H1 (cell line): ENCODE measurements around the gene MYOT. TPM values are rescaled to one million over a fixed set of nuclear protein-coding genes. Genes with fewer than 3 reads are reported as not detected.

ENCODE experiments used
- CTCF ChIA-PET: fragments of 300-600 bp; sonication (Branson Sonifier 250); formaldehyde crosslinking; loops from one replicate; lab custom pipeline; 2021; ENCODE audit not compliant: partially characterized antibody; lab: Charles Lee
- POLR2A ChIA-PET: fragments of 300-600 bp; sonication (Branson Sonifier 250); formaldehyde crosslinking; loops from one replicate; lab custom pipeline; 2021; ENCODE audit warnings: inconsistent platforms; ENCODE audit not compliant: partially characterized antibody; lab: Charles Lee
- DNase-seq, 2 experiments: peaks; one replicate each; pipeline versions ENCODE4 v3.0.0 to v3.0.0-alpha.2; 2010 to 2022; ENCODE audit warnings: low spot score in 2 of 2, low read depth in 1 of 2, mixed read lengths in 1 of 2
- FAIRE-seq: peaks from 2 replicates; lab custom pipeline; 2011; peaks lifted over from hg19 to GRCh38; lab: Jason Lieb, UNC
- H2AFZ ChIP-seq: 2 replicates; pipeline ENCODE4 v1.8.1; 2012; ENCODE audit warnings: low read length, inconsistent platforms
- H2AK5ac ChIP-seq: 2 replicates; pipeline ENCODE4 v1.6.1; 2013; ENCODE audit warnings: low read depth, low read length
- H2BK120ac ChIP-seq: replicated peaks from 2 replicates; pipeline ENCODE3; 2013; ENCODE audit warnings: low read depth, low read length, inconsistent platforms
- H2BK12ac ChIP-seq: 2 replicates; pipeline ENCODE4 v1.6.1; 2013; ENCODE audit warnings: low read depth, low read length
- H2BK15ac ChIP-seq: 2 replicates; pipeline ENCODE4 v1.6.1; 2013; ENCODE audit warnings: low read length
- H2BK20ac ChIP-seq: 2 replicates; pipeline ENCODE4 v1.6.1; 2013; ENCODE audit warnings: low read length
- H2BK5ac ChIP-seq: 2 replicates; pipeline ENCODE4 v1.6.1; 2013; ENCODE audit warnings: low read depth, low read length
- H3K14ac ChIP-seq: 2 replicates; pipeline ENCODE4 v1.6.1; 2013; ENCODE audit warnings: inconsistent platforms; ENCODE audit not compliant: insufficient read length
- H3K18ac ChIP-seq: 2 replicates; pipeline ENCODE4 v1.6.1; 2013; ENCODE audit warnings: low read length; ENCODE audit errors: extremely low read depth
- H3K23ac ChIP-seq: 2 replicates; pipeline ENCODE4 v1.6.1; 2013; ENCODE audit warnings: inconsistent platforms; ENCODE audit not compliant: insufficient read length
- H3K23me2 ChIP-seq: 2 replicates; pipeline ENCODE4 v1.6.1; 2013; ENCODE audit warnings: low read depth, low read length
- H3K27ac ChIP-seq: 2 replicates; pipeline ENCODE4 v1.6.1; 2011; ENCODE audit warnings: low read depth, low read length, inconsistent platforms
- H3K27me3 ChIP-seq, 4 experiments: replicated peaks in 1 of 4; 1 replicate in 1 of 4; 2 replicates in 3 of 4; pipeline versions ENCODE4 v1.6.1 to v1.8.1; 2011 to 2013; ENCODE audit warnings: low read length in 3 of 4, mild to moderate bottlenecking in 3 of 4, inconsistent platforms in 2 of 4, mixed read lengths in 2 of 4, moderate library complexity in 1 of 4; ENCODE audit not compliant: control insufficient read depth in 3 of 4, insufficient read depth in 3 of 4; ENCODE audit errors: extremely low read depth in 1 of 4
- H3K36me3 ChIP-seq, 4 experiments: 2 replicates each; pipeline versions ENCODE4 v1.6.1 to v1.8.1; 2011 to 2013; ENCODE audit warnings: mild to moderate bottlenecking in 4 of 4, low read length in 3 of 4, moderate library complexity in 2 of 4, control low read depth in 1 of 4, inconsistent platforms in 1 of 4; ENCODE audit not compliant: insufficient read depth in 4 of 4, control insufficient read depth in 2 of 4
- H3K4ac ChIP-seq: replicated peaks from 2 replicates; pipeline ENCODE3; 2013; ENCODE audit warnings: low read length, low read depth, mixed read lengths, inconsistent platforms; ENCODE audit not compliant: insufficient read length
- H3K4me1 ChIP-seq, 4 experiments: replicated peaks in 1 of 4; 1 replicate in 1 of 4; 2 replicates in 3 of 4; pipeline versions ENCODE4 v1.6.1 to v1.8.1; 2011 to 2013; ENCODE audit warnings: low read length in 3 of 4, inconsistent platforms in 2 of 4, mixed read lengths in 1 of 4; ENCODE audit not compliant: insufficient read depth in 4 of 4, control insufficient read depth in 3 of 4
- H3K4me2 ChIP-seq, 2 experiments: 2 replicates each; pipeline versions ENCODE4 v1.6.1 to v1.8.1; 2011 to 2013; ENCODE audit warnings: low read depth in 2 of 2, low read length in 2 of 2, control low read depth in 1 of 2, inconsistent platforms in 1 of 2, mild to moderate bottlenecking in 1 of 2; ENCODE audit not compliant: insufficient read depth in 1 of 2
- H3K4me3 ChIP-seq, 4 experiments: fragments of 200-600, 300-600 bp in 1 of 4; sonication (generic), shearing (Covaris generic), sonication (Bioruptor Twin) in 1 of 4; 2 replicates each; pipeline versions ENCODE4 v1.5.1 to v1.8.1; 2011 to 2016; ENCODE audit warnings: low read length in 4 of 4, low read depth in 3 of 4, control low read depth in 2 of 4, inconsistent platforms in 2 of 4, mild to moderate bottlenecking in 2 of 4, mixed read lengths in 1 of 4, moderate library complexity in 1 of 4; ENCODE audit not compliant: insufficient read depth in 2 of 4; ENCODE audit errors: extremely low read depth in 1 of 4
- H3K56ac ChIP-seq: replicated peaks from 2 replicates; pipeline ENCODE3; 2013; ENCODE audit warnings: low read depth, mild to moderate bottlenecking, mixed read lengths, low read length, inconsistent platforms; ENCODE audit not compliant: insufficient read length
- H3K79me1 ChIP-seq: 2 replicates; pipeline ENCODE4 v1.6.1; 2013; ENCODE audit warnings: low read depth, low read length, control low read depth
- H3K79me2 ChIP-seq, 2 experiments: 2 replicates each; pipeline versions ENCODE4 v1.6.1 to v1.8.1; 2012 to 2013; ENCODE audit warnings: low read length in 2 of 2, mild to moderate bottlenecking in 2 of 2, inconsistent platforms in 1 of 2; ENCODE audit not compliant: insufficient read depth in 2 of 2, control insufficient read depth in 1 of 2
- H3K9ac ChIP-seq, 4 experiments: replicated peaks in 1 of 4; 1 replicate in 1 of 4; 2 replicates in 3 of 4; pipeline versions ENCODE4 v1.6.1 to v1.8.1; 2011 to 2013; ENCODE audit warnings: low read depth in 3 of 4, low read length in 3 of 4, control low read depth in 2 of 4, mild to moderate bottlenecking in 2 of 4, moderate library complexity in 2 of 4, inconsistent platforms in 1 of 4; ENCODE audit errors: extremely low read depth in 1 of 4
- H3K9me3 ChIP-seq, 2 experiments: 2 replicates each; pipeline versions ENCODE4 v1.6.1 to v1.8.1; 2012 to 2013; ENCODE audit warnings: mild to moderate bottlenecking in 2 of 2, moderate library complexity in 2 of 2, control low read depth in 1 of 2, inconsistent platforms in 1 of 2, low read depth in 1 of 2, low read length in 1 of 2, mixed read lengths in 1 of 2; ENCODE audit not compliant: insufficient read depth in 2 of 2
- H4K20me1 ChIP-seq, 2 experiments: replicated peaks in 1 of 2; 2 replicates each; pipeline versions ENCODE3 to v1.8.1; 2011 to 2013; ENCODE audit warnings: inconsistent platforms in 2 of 2, low read length in 2 of 2, mild to moderate bottlenecking in 1 of 2; ENCODE audit not compliant: insufficient read depth in 2 of 2, control insufficient read depth in 1 of 2
- H4K5ac ChIP-seq: 2 replicates; pipeline ENCODE4 v1.6.1; 2013; ENCODE audit warnings: low read length, low read depth, mixed read lengths, inconsistent platforms; ENCODE audit not compliant: insufficient read length
- H4K8ac ChIP-seq: 2 replicates; pipeline ENCODE4 v1.8.0; 2013; ENCODE audit warnings: mild to moderate bottlenecking, moderate library complexity, low read length, inconsistent platforms; ENCODE audit not compliant: insufficient read depth; ENCODE audit errors: extremely low read depth
- H4K91ac ChIP-seq: replicated peaks from 2 replicates; pipeline ENCODE3; 2013; ENCODE audit warnings: low read length, mixed read lengths, inconsistent platforms; ENCODE audit not compliant: insufficient read length
- BRCA1 ChIP-seq: IDR thresholded peaks from 2 replicates; pipeline ENCODE4 v1.6.1; 2012; ENCODE audit warnings: low read depth, low read length, improper control_type of control experiment
- EGR1 ChIP-seq: IDR thresholded peaks from 2 replicates; pipeline ENCODE4 v1.6.1; 2011; ENCODE audit warnings: low read depth, low read length, borderline replicate concordance
- EP300 ChIP-seq, 2 experiments: IDR thresholded peaks; 1 replicate in 1 of 2; 2 replicates in 1 of 2; pipeline ENCODE4 v1.6.1; 2011 to 2012; ENCODE audit warnings: low read depth in 2 of 2, low read length in 2 of 2, mild to moderate bottlenecking in 2 of 2, borderline replicate concordance in 1 of 2, inconsistent platforms in 1 of 2, moderate library complexity in 1 of 2
- NANOG ChIP-seq: IDR thresholded peaks from 2 replicates; pipeline ENCODE4 v1.6.1; 2011; ENCODE audit warnings: low read length, low read depth, mild to moderate bottlenecking, inconsistent platforms; ENCODE audit not compliant: insufficient read depth, poor library complexity, severe bottlenecking
- RNF2 ChIP-seq: fragments of 200-900, 300-1000 bp; sonication (generic); IDR thresholded peaks from 2 replicates; pipeline ENCODE4 v1.7.1; 2016; ENCODE audit warnings: borderline replicate concordance, low read depth, mild to moderate bottlenecking, antibody characterized with exemption, low read length; ENCODE audit not compliant: poor library complexity, severe bottlenecking; ENCODE audit errors: missing control alignments
- TBP ChIP-seq: IDR thresholded peaks from 2 replicates; pipeline ENCODE4 v1.6.1; 2011; ENCODE audit warnings: low read depth, low read length, improper control_type of control experiment
- TCF12 ChIP-seq: IDR thresholded peaks from 2 replicates; pipeline ENCODE4 v1.6.1; 2011; ENCODE audit warnings: low read depth, mild to moderate bottlenecking, low read length
- YY1 ChIP-seq: IDR thresholded peaks from 2 replicates; pipeline ENCODE4 v1.6.1; 2011; ENCODE audit warnings: low read depth, mild to moderate bottlenecking, low read length
- WGBS, 2 experiments: shearing (Covaris generic) in 1 of 2; methylation state at CpG; one replicate each; pipeline versions ENCODE4 v1.1.6 to v1.1.7; 2013 to 2015; ENCODE audit warnings: low lambda C conversion rate in 2 of 2, mixed read lengths in 2 of 2, inconsistent platforms in 1 of 2, low coverage in 1 of 2, missing lambda C conversion rate in 1 of 2; ENCODE audit not compliant: insufficient replicate concordance in 2 of 2, insufficient coverage in 1 of 2, insufficient read length in 1 of 2; ENCODE audit errors: extremely low coverage in 1 of 2, missing lambda C conversion rate in 1 of 2; 5-methylcytosine and 5-hydroxymethylcytosine counted together
- polyA plus RNA-seq, 7 experiments: library from polyadenylated mRNA; depleted of rRNA in 3 of 7; stranded (reverse) in 5 of 7; unstranded in 2 of 7; fragments of >200 nt in 5 of 7; fragments of 200-250 nt in 2 of 7; gene quantifications; 1 replicate in 5 of 7; 2 replicates in 1 of 7; 4 replicates in 1 of 7; pipeline versions ENCODE4 v1.2.1 to v1.2.3, GENCODE V29; 2011 to 2013; ENCODE audit warnings: missing spikeins in 2 of 7, mixed read lengths in 2 of 7
- total RNA-seq: library from RNA; stranded (reverse); fragmentation: NEBNext Ultra II Directional; extraction: Animal tissue kit (Norgen Biotek cat#: 25700); gene quantifications from 2 replicates; pipeline ENCODE4 v1.2.1, GENCODE V29; 2021

Gene MYOT
- total and polyA plus RNA-seq, 2 of the 8 experiments (the other 6 are each of a cell fraction or from before 2014, with no cell fraction given), result not detected

GRCh38 chr5:137872466-137872865 is 4.8 kb downstream of the MYOT start:
- Histone ChIP-seq H3K4me1 (no peaks in the 10 kb centered on the region; a peak in 1 of 7 replicates), H2AK5ac (no peak overlapping the region), H2BK120ac (no peak overlapping the region), H3K4me2 (no peak overlapping the region), H3K23me2 (no peaks in the 10 kb centered on the region), H4K8ac (no peak overlapping the region), H3K27me3 (no peaks in the 10 kb centered on the region), H2BK15ac (no peak overlapping the region), H3K56ac (no peak overlapping the region), H3K9me3 (no peaks in the 10 kb centered on the region), H3K23ac (no peak overlapping the region), H4K91ac (no peak overlapping the region), H3K4ac (no peak overlapping the region), H3K36me3 (no peaks in the 10 kb centered on the region), H3K79me1 (no peaks in the 10 kb centered on the region), H2BK5ac (no peak overlapping the region), H4K20me1 (no peaks in the 10 kb centered on the region), H3K14ac (no peak overlapping the region), H4K5ac (no peak overlapping the region), H2AFZ (no peak overlapping the region), H3K27ac (no peak overlapping the region), H3K4me3 (no peak overlapping the region), H3K9ac (no peak overlapping the region), H3K18ac (no peak overlapping the region), H2BK20ac (no peak overlapping the region), H3K79me2 (no peaks in the 10 kb centered on the region), H2BK12ac (no peak overlapping the region)
- no peak for FAIRE-seq
- ChIA-PET POLR2A (no interaction called here), CTCF (interaction anchor here (0.8 kb wide), 1 partner anchor 92 kb away, joined by 3 read pairs; no protein-coding TSS in a partner anchor)
- WGBS, 2 experiments, result 88% methylated on average over 3 of the region's 3 CpGs; no CpG with 5 or more reads in 1 of the 2 experiments
- no peak for DNase-seq
- TF ChIP-seq YY1 (no peak), NANOG (no peak), TCF12 (no peak), BRCA1 (no peak), EGR1 (no peak), RNF2 (no peak), EP300 (IDR thresholded peaks at IDR 0.05; ENCODE audit: borderline replicate concordance in 1 of 2, low read depth in 2 of 2, low read length in 2 of 2) (no peak), TBP (no peak)
